IMR-90 (cell line): ENCODE results near the gene IGLL1.

ENCODE experiments used
- CTCF ChIP-seq: conservative IDR thresholded peaks from 2 replicates; pipeline ENCODE4 v1.5.1; 2012; ENCODE audit warnings: mild to moderate bottlenecking, low read depth, low read length, improper control_type of control experiment
- ELK1 ChIP-seq: fragments of 150-350 bp; IDR thresholded peaks from 2 replicates; pipeline ENCODE4 v1.6.1; 2016; ENCODE audit warnings: low read depth, mild to moderate bottlenecking, low read length, moderate library complexity, borderline replicate concordance
- MXI1 ChIP-seq: IDR thresholded peaks from 2 replicates; pipeline ENCODE4 v1.6.1; 2012; ENCODE audit warnings: low read depth, mild to moderate bottlenecking, low read length, moderate library complexity, borderline replicate concordance
- POLR2A ChIP-seq: IDR thresholded peaks from 2 replicates; pipeline ENCODE4 v1.6.1; 2012; ENCODE audit warnings: mild to moderate bottlenecking, low read depth, low read length

- TF ChIP-seq CTCF (no peak), ELK1 (no peak), POLR2A (no peak), MXI1 (no peak)
Measured at GRCh38 chr22:23609983-23610781, 30.1 kb upstream of the IGLL1 start.
